ENCODE data around the gene ADARB1. TPM values are rescaled to one million over a fixed set of nuclear protein-coding genes. Genes with fewer than 3 reads are reported as not detected.

Gene ADARB1
- total and polyA plus RNA-seq, 2 of the 8 experiments (the other 6 are each of a cell fraction or from before 2014, with no cell fraction given): 4.7 to 14.9 TPM

DNA sequence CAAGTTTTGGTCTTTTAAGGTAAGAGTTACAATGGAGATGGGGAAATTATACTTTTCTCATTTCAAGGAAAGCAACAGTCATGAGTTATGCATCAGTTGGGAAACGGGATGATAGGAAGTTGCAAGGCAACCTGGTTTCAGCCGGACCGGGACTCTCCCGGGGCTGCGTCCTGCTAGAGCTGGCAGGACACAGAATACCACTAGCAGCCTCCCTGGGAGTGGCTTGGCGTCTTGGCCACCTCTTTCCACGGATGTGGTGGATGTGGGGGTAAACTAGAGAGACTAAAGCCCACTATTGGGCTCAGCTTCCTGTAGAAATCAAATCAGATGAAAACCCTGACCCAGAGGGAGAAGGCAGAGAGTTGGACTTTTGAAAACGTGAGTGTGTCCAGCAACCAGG is 71.9 kb downstream of the ADARB1 start:
- Histone ChIP-seq H2BK20ac (ENCODE audit: low read length) (no peak overlapping the region), H4K8ac (ENCODE audit: extremely low read depth, insufficient read depth, low read length) (no peak overlapping the region), H4K91ac (replicated peaks; ENCODE audit: insufficient read length, low read length) (no peak overlapping the region), H3K79me2 (ENCODE audit: control insufficient read depth in 1 of 2, insufficient read depth in 2 of 2, low read length in 2 of 2) (no peaks in the 10 kb centered on the region), H3K36me3 (ENCODE audit: control insufficient read depth in 2 of 4, insufficient read depth in 4 of 4, low read length in 3 of 4) (no peaks in the 10 kb centered on the region), H4K5ac (ENCODE audit: insufficient read length, low read depth, low read length) (no peak overlapping the region), H3K79me1 (ENCODE audit: low read depth, low read length) (no peaks in the 10 kb centered on the region), H3K14ac (ENCODE audit: insufficient read length) (no peak overlapping the region), H3K4me1 (replicated peaks in 1 of 4; ENCODE audit: control insufficient read depth in 3 of 4, insufficient read depth in 4 of 4, low read length in 3 of 4) (no peaks in the 10 kb centered on the region), H2BK5ac (ENCODE audit: low read depth, low read length) (no peak overlapping the region), H3K27me3 (replicated peaks in 1 of 4; ENCODE audit: control insufficient read depth in 3 of 4, extremely low read depth in 1 of 4, insufficient read depth in 3 of 4, low read length in 3 of 4) (peaks cover 0 to 2% (median 0%) of the 10 kb centered on the region in 4 experiments; a peak in 1 of 7 replicates), H3K9me3 (ENCODE audit: insufficient read depth in 2 of 2, low read depth in 1 of 2, low read length in 1 of 2) (no peaks in the 10 kb centered on the region), H3K27ac (ENCODE audit: low read depth, low read length) (no peak overlapping the region), H3K56ac (replicated peaks; ENCODE audit: insufficient read length, low read depth, low read length) (no peak overlapping the region), H4K20me1 (replicated peaks in 1 of 2; ENCODE audit: control insufficient read depth in 1 of 2, insufficient read depth in 2 of 2, low read length in 2 of 2) (peaks cover 1 to 2% of the 10 kb centered on the region in 2 experiments), H3K4me2 (ENCODE audit: insufficient read depth in 1 of 2, low read depth in 2 of 2, low read length in 2 of 2) (no peak overlapping the region), H2BK120ac (replicated peaks; ENCODE audit: low read depth, low read length) (no peak overlapping the region), H3K4ac (replicated peaks; ENCODE audit: insufficient read length, low read depth, low read length) (no peak overlapping the region), H3K18ac (ENCODE audit: extremely low read depth, low read length) (no peak overlapping the region), H3K23ac (ENCODE audit: insufficient read length) (no peak overlapping the region), H3K9ac (replicated peaks in 1 of 4; ENCODE audit: extremely low read depth in 1 of 4, low read depth in 3 of 4, low read length in 3 of 4) (no peak overlapping the region), H2BK15ac (ENCODE audit: low read length) (no peak overlapping the region), H3K23me2 (ENCODE audit: low read depth, low read length) (no peaks in the 10 kb centered on the region), H2AFZ (ENCODE audit: low read length) (no peak overlapping the region), H3K4me3 (ENCODE audit: extremely low read depth in 1 of 4, insufficient read depth in 2 of 4, low read depth in 3 of 4, low read length in 4 of 4) (no peak overlapping the region), H2BK12ac (ENCODE audit: low read depth, low read length) (no peak overlapping the region), H2AK5ac (ENCODE audit: low read depth, low read length) (no peak overlapping the region)
- FAIRE-seq (no peak), DNase-seq (ENCODE audit: low read depth in 1 of 2, low spot score in 2 of 2) (no peak)
- WGBS, 2 experiments (ENCODE audit: extremely low coverage in 1 of 2, insufficient coverage in 1 of 2, insufficient read length in 1 of 2, insufficient replicate concordance in 2 of 2, low coverage in 1 of 2, low lambda C conversion rate in 2 of 2, missing lambda C conversion rate in 1 of 2): 85% methylated on average over 8 of the region's 8 CpGs; no CpG with 5 or more reads in 1 of the 2 experiments
- CTCF ChIA-PET (ENCODE audit: partially characterized antibody): interaction anchor here (0.9 to 3.5 kb wide), 3 partner anchors 8 to 133 kb away, joined by 3 to 47 read pairs (median 3); no protein-coding TSS in a partner anchor
- TF ChIP-seq CHD2 (IDR thresholded peaks at IDR 0.05; ENCODE audit: low read length) (no peak), CBX8 (IDR thresholded peaks at IDR 0.05; ENCODE audit: borderline replicate concordance, low read depth, low read length) (no peak), BACH1 (IDR thresholded peaks at IDR 0.05; ENCODE audit: low read length) (no peak), GTF2F1 (IDR thresholded peaks at IDR 0.05; ENCODE audit: borderline replicate concordance, low read depth, low read length) (no peak), GABPA (IDR thresholded peaks at IDR 0.05; ENCODE audit: borderline replicate concordance, insufficient read depth, low read length) (no peak), TAF1 (IDR thresholded peaks at IDR 0.05; ENCODE audit: low read depth, low read length) (no peak), SIX5 (IDR thresholded peaks at IDR 0.05; ENCODE audit: low read depth, low read length) (no peak), CEBPB (IDR thresholded peaks at IDR 0.05; ENCODE audit: low read depth, low read length) (no peak), TAF7 (optimal IDR thresholded peaks at IDR 0.05; ENCODE audit: borderline replicate concordance, low read depth, low read length) (no peak)
- TF ChIP-seq, protein P1, sequence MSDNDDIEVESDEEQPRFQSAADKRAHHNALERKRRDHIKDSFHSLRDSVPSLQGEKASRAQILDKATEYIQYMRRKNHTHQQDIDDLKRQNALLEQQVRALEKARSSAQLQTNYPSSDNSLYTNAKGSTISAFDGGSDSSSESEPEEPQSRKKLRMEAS (IDR thresholded peaks at IDR 0.05): no peak
- POLR2A ChIA-PET (ENCODE audit: partially characterized antibody): interaction anchor here (0.5 kb wide), 1 partner anchor 134 kb away, joined by 5 read pairs; no protein-coding TSS in a partner anchor

All from H1 (cell line).